ENCODE data around the gene KRTAP5-2.
"Not testable (repeated sequence)": the region's sequence is repeated elsewhere in the genome, so short reads cannot be mapped to it uniquely, and the experiment has no call there.

The KRTAP5-2 gene

GRCh38 chr11:1581976-1582375 is 16.1 kb downstream of the KRTAP5-2 start:
- no peak for FAIRE-seq
- no peak for TF ChIP-seq POLR2A (IDR thresholded peaks at IDR 0.05; ENCODE audit: low read depth, low read length)
- DNase-seq (ENCODE audit: insufficient read length, low spot score), result no peak

DNA sequence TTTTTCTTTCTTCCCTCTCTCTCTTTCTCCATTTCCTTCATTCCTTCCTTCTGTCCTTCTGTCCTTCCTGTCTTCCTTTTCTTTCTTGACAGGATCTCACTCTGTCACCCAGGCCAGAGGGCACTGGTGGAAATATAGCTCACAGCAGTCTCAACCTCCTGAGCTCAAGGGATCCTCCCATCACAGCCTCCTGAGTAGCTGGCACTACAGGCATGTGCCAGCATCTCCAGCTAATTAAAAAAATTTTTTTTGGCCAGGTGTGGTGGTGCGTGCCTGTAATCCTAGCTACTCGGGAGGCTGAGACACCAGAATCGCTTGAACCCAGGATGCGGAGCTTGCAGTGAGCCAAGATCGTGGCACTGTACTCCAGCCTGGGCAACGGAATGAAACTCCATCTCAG is 21.3 kb downstream of the KRTAP5-2 start:
- no peak for TF ChIP-seq POLR2A (IDR thresholded peaks at IDR 0.05; ENCODE audit: low read depth, low read length)
- FAIRE-seq (no peak), DNase-seq (ENCODE audit: insufficient read length, low spot score) (no peak)

- not testable (repeated sequence) for FAIRE-seq; DNase-seq (ENCODE audit: insufficient read length, low spot score)
Observed at GRCh38 chr11:1575756-1576155, 22.3 kb downstream of the KRTAP5-2 start.

GRCh38 chr11:1574933-1575242 is 23.2 kb downstream of the KRTAP5-2 start:
- no peak for TF ChIP-seq POLR2A (IDR thresholded peaks at IDR 0.05; ENCODE audit: low read depth, low read length)
- FAIRE-seq (no peak), DNase-seq (ENCODE audit: insufficient read length, low spot score) (no peak)

GRCh38 chr11:1574238-1574932 is 23.7 kb downstream of the KRTAP5-2 start:
- no peak for TF ChIP-seq POLR2A (IDR thresholded peaks at IDR 0.05; ENCODE audit: low read depth, low read length)
- peak; percentile 75 for DNase-seq (ENCODE audit: insufficient read length, low spot score)
- no peak for FAIRE-seq

- DNase-seq (ENCODE audit: insufficient read length, low spot score) (peak; percentile 65), FAIRE-seq (no peak)
- TF ChIP-seq POLR2A (IDR thresholded peaks at IDR 0.05; ENCODE audit: low read depth, low read length), result no peak
Observed at GRCh38 chr11:1573903-1574237, 24.2 kb downstream of the KRTAP5-2 start.

GRCh38 chr11:1573077-1573902 is 24.8 kb downstream of the KRTAP5-2 start:
- DNase-seq (ENCODE audit: insufficient read length, low spot score) (no peak), FAIRE-seq (no peak)
- TF ChIP-seq POLR2A (IDR thresholded peaks at IDR 0.05; ENCODE audit: low read depth, low read length), result no peak

DNA sequence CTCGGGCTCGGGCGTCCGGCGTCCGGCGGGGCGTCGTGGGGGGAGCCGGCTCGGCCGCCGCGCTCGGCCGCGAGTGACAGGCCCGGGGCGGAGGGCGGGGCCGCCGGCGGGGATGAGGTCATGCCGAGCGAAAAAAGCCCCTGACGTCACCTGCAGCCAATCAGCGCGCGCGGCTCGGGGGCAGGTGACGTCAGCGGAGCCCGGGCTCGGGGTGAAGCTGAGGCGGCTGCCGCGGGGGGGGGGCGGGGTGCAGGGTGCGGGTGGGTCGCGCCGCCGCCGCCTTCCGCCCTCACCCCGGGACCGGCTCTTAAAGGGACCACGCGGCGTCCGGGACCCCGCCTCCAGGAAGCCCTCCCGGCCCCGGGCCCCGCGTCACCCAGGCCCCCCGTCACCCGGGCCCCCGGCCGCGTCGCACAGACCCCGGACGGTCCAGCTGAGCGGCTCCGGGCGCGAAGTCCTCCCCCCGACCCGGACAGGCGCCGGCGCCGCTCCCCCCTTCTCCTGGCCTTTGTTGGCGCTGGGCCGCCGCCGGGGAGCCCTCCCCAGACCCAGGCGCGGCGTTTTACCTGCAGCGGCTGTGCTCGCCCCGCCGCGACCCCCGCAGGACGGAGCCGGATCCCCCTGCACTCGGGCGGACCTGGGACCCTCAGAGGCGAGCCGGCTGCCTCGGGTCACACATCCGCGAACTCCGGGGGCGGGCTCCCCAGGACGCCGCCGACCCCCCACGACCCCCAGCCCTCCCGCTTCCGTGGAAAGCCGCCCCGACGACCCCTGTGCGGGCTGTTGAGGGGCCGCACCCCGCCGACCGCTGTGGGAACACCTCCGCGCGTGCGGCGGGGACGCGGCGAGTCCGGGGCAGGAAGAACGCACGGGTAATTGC is 25.7 kb downstream of the KRTAP5-2 start, which contains the start of gene DUSP8:
Gene DUSP8, minus strand, starts transcription at position 75 of the 880 bp plus-strand sequence. CDS start 6,445 bp downstream, outside the sequence.
- no peak for FAIRE-seq

DNA sequence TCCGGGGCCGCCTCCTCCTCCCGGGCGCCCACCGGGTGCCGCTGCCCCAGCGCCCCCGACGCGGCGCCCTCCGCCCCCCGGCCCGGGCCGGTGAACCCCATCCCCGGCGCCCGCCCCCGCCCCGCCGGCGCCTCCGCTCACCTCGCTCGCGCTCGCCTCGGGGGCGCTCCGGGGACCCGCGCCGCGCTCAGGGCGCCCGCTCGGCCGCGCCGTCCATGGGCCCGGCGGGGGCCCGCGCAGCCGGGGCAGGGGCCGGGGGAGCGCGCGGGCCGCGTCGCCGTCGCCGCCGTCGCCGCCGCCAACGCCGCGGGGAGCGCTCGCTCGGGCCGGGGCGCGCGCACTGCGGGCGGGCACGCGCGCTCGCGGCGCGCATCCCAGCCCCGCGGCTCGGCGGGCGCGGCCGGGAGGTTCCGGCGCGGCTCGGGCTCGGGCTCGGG is 26.3 kb downstream of the KRTAP5-2 start:
- DNase-seq (ENCODE audit: insufficient read length, low spot score) (no peak), FAIRE-seq (no peak)
- TF ChIP-seq POLR2A (IDR thresholded peaks at IDR 0.05; ENCODE audit: low read depth, low read length), result no peak

More for the DNA sequence above, 25.7 kb downstream of the KRTAP5-2 start, which contains the start of gene DUSP8:
- TF ChIP-seq POLR2A (IDR thresholded peaks at IDR 0.05; ENCODE audit: low read depth, low read length), result peak; percentile 45; the same call in 1 of the 2 replicates
- DNase-seq (ENCODE audit: insufficient read length, low spot score), result peak; percentile 97

DNA sequence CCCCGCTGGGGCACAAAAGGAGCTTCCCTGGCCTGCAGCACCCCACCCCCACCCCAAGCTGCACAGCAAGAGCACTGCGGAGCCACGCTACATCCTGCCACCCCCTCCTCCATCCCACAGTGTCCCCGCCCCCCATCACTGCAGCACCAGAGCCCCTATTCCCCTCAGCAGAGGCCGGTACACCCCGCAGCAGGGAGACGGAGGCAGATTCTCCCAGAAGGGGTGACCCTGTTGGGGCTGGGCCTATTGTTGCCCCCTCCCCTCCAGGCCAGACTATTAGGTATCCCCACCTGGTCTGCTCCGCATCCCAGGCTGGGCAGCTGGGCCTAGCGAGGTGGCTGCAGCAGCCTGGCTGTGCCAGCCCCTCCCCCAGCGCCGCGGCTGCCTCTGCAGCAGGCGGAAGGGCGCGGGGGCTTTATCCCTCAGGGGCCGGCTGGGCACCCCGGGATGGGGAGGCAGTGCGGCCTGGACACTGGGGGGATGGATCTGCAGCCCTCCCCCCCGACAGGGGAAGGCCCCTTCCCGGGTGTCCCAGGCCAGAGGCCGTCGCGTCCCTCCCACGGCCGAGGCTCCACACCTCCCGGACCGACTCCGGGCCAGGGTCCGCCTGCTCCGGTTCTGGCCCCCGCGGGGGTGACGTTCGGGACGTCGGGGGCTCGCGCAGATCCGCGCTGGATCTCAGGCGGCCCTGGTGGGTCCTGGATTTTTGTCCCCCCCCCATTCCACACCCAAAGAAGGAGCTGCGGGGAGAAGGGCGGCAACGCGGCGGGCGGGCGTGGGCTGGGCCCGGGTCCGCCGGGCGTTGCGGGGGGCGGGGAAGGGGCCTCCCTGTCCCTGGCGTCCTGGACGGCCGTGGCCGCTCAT is 27.0 kb downstream of the KRTAP5-2 start:
- TF ChIP-seq POLR2A (IDR thresholded peaks at IDR 0.05; ENCODE audit: low read depth, low read length), result no peak
- no peak for FAIRE-seq
- no peak for DNase-seq (ENCODE audit: insufficient read length, low spot score)

- DNase-seq (ENCODE audit: insufficient read length, low spot score), result no peak
- FAIRE-seq, result no peak
- no peak for TF ChIP-seq POLR2A (IDR thresholded peaks at IDR 0.05; ENCODE audit: low read depth, low read length)
Observed at GRCh38 chr11:1570531-1570895, 27.6 kb downstream of the KRTAP5-2 start.

- DNase-seq (ENCODE audit: insufficient read length, low spot score), result no peak
- no peak for TF ChIP-seq POLR2A (IDR thresholded peaks at IDR 0.05; ENCODE audit: low read depth, low read length)
- FAIRE-seq, result no peak
Observed at GRCh38 chr11:1570001-1570453, 28.1 kb downstream of the KRTAP5-2 start.

GRCh38 chr11:1569251-1569780 is 28.8 kb downstream of the KRTAP5-2 start:
- FAIRE-seq, result no peak
- no peak for DNase-seq (ENCODE audit: insufficient read length, low spot score)
- TF ChIP-seq POLR2A (IDR thresholded peaks at IDR 0.05; ENCODE audit: low read depth, low read length), result no peak
